ENCODE results near the gene CCDC6.

CCDC6 gene

DNA sequence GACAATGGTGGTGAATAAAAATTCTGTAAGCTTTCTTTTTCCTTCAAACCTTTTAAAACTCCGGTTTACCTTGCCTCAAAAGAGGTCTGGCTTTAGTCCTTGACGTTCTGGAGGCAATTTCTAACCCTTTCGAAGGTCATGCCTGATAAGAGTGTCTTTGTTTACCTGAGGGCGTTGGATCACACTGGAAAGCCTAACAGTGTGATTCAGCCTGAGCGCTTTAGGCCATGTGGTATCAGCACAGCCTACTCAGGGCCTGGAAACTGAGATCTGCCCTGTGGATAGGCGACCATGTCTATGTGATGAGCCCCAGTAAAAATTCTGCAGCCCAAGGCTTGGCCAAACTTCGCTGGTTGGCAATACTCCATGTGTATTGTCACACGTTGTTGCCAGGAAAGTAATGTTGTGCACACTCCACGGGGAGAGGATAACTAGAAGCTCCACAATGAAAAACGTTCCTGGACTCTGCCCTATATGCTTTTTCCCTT is 10.7 kb downstream of the CCDC6 start:
- H3K27ac ChIP-seq (ENCODE audit: low read depth, low read length, poor library complexity, severe bottlenecking), result no peak overlapping the region
- no peaks in the 10 kb centered on the region for H3K9me2 ChIP-seq (ENCODE audit: low read depth, low read length)
- peaks cover 25% of the 10 kb centered on the region for H3K36me3 ChIP-seq (ENCODE audit: insufficient read depth, low read length)
- H3F3A ChIP-seq (ENCODE audit: insufficient read depth, low read length), result no peaks in the 10 kb centered on the region
- H3K4me2 ChIP-seq (ENCODE audit: low read length), result no peak overlapping the region
- no peak overlapping the region for H2AFZ ChIP-seq (ENCODE audit: low read length)
- peaks cover 97% of the 10 kb centered on the region for H3K79me2 ChIP-seq (ENCODE audit: insufficient read depth, low read length)
- H3K4me3 ChIP-seq (ENCODE audit: low read depth, low read length, poor library complexity, severe bottlenecking), result no peak overlapping the region
- H3K9ac ChIP-seq (ENCODE audit: low read length), result no peak overlapping the region
- H3K27me3 ChIP-seq (ENCODE audit: insufficient read depth, low read length), result no peaks in the 10 kb centered on the region
- H4K20me1 ChIP-seq (ENCODE audit: insufficient read depth, low read length), result no peaks in the 10 kb centered on the region
- H3K4me1 ChIP-seq (ENCODE audit: insufficient read depth, low read length, severe bottlenecking), result peaks cover 75% of the 10 kb centered on the region
- TF ChIP-seq EZH2 (IDR thresholded peaks at IDR 0.05; ENCODE audit: borderline replicate concordance, low read length) (no peak), CTCF (IDR thresholded peaks at IDR 0.05; ENCODE audit: low read length) (no peak)
- H3K9me3 ChIP-seq (ENCODE audit: low read length), result no peaks in the 10 kb centered on the region

GRCh38 chr10:59894114-59894513 is 12.2 kb downstream of the CCDC6 start:
- H2AFZ ChIP-seq (ENCODE audit: low read length), result no peak overlapping the region
- peaks cover 32% of the 10 kb centered on the region for H3K36me3 ChIP-seq (ENCODE audit: insufficient read depth, low read length)
- H3K27me3 ChIP-seq (ENCODE audit: insufficient read depth, low read length), result no peaks in the 10 kb centered on the region
- peaks cover 90% of the 10 kb centered on the region for H3K79me2 ChIP-seq (ENCODE audit: insufficient read depth, low read length)
- H3K4me3 ChIP-seq (ENCODE audit: low read depth, low read length, poor library complexity, severe bottlenecking), result no peak overlapping the region
- no peaks in the 10 kb centered on the region for H3F3A ChIP-seq (ENCODE audit: insufficient read depth, low read length)
- TF ChIP-seq CTCF (IDR thresholded peaks at IDR 0.05; ENCODE audit: low read length) (no peak), EZH2 (IDR thresholded peaks at IDR 0.05; ENCODE audit: borderline replicate concordance, low read length) (no peak)
- H3K9me3 ChIP-seq (ENCODE audit: low read length), result no peaks in the 10 kb centered on the region
- H3K4me1 ChIP-seq (ENCODE audit: insufficient read depth, low read length, severe bottlenecking), result peaks cover 63% of the 10 kb centered on the region
- H4K20me1 ChIP-seq (ENCODE audit: insufficient read depth, low read length), result no peaks in the 10 kb centered on the region
- H3K9ac ChIP-seq (ENCODE audit: low read length), result no peak overlapping the region
- H3K9me2 ChIP-seq (ENCODE audit: low read depth, low read length), result no peaks in the 10 kb centered on the region
- H3K4me2 ChIP-seq (ENCODE audit: low read length), result peak overlapping the region; percentile 6; the same call in 1 of the 2 replicates
- peak overlapping the region; percentile 24 for H3K27ac ChIP-seq (ENCODE audit: low read depth, low read length, poor library complexity, severe bottlenecking)

DNA sequence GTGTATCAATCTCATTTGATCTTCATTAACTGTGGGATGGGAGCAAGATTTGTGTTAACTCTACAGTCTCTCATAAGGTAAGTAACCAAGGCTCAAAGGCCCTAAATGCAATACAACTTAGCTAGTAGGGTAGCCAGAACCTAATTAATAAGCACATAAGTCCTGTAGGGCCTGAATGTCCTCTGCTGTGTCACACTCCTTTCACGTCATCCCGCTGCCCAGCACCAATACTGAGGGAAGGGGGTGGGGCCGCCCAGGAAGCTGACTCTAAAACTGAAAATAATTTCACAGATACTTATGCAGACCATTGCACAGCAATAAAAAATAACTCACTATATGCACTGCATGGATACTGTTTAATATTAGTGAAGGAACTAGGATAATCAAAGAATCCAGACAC is 13.7 kb downstream of the CCDC6 start:
- no peaks in the 10 kb centered on the region for H3K9me3 ChIP-seq (ENCODE audit: low read length)
- H3K9me2 ChIP-seq (ENCODE audit: low read depth, low read length), result no peaks in the 10 kb centered on the region
- H2AFZ ChIP-seq (ENCODE audit: low read length), result no peak overlapping the region
- H3K4me1 ChIP-seq (ENCODE audit: insufficient read depth, low read length, severe bottlenecking), result peaks cover 74% of the 10 kb centered on the region
- H4K20me1 ChIP-seq (ENCODE audit: insufficient read depth, low read length), result no peaks in the 10 kb centered on the region
- H3K79me2 ChIP-seq (ENCODE audit: insufficient read depth, low read length), result peaks cover 89% of the 10 kb centered on the region
- H3K4me3 ChIP-seq (ENCODE audit: low read depth, low read length, poor library complexity, severe bottlenecking), result no peak overlapping the region
- no peak overlapping the region for H3K4me2 ChIP-seq (ENCODE audit: low read length)
- peaks cover 36% of the 10 kb centered on the region for H3K36me3 ChIP-seq (ENCODE audit: insufficient read depth, low read length)
- H3F3A ChIP-seq (ENCODE audit: insufficient read depth, low read length), result no peaks in the 10 kb centered on the region
- H3K27ac ChIP-seq (ENCODE audit: low read depth, low read length, poor library complexity, severe bottlenecking), result no peak overlapping the region
- no peaks in the 10 kb centered on the region for H3K27me3 ChIP-seq (ENCODE audit: insufficient read depth, low read length)
- no peak for TF ChIP-seq CTCF (IDR thresholded peaks at IDR 0.05; ENCODE audit: low read length)
- no peak for TF ChIP-seq EZH2 (IDR thresholded peaks at IDR 0.05; ENCODE audit: borderline replicate concordance, low read length)
- no peak overlapping the region for H3K9ac ChIP-seq (ENCODE audit: low read length)

All from OCI-LY1 (cell line).